Suprapubic skin (tissue), 4 donors: ENCODE results near the gene ALDH9A1. TPM values are rescaled to one million over a fixed set of nuclear protein-coding genes. Genes with fewer than 3 reads are reported as not detected.

Experiments used
- DNase-seq, 2 donors: peaks; one replicate each; pipeline ENCODE4 v3.0.0-alpha.2; 2019; ENCODE audit warnings: low spot score in 2 of 2
- H3K27ac ChIP-seq: fragments of 200-600 bp; sonication (generic); one replicate; pipeline ENCODE4 v1.5.1; 2019
- H3K27me3 ChIP-seq: fragments of 200-600 bp; sonication (generic); one replicate; pipeline ENCODE4 v1.5.1; 2019
- H3K36me3 ChIP-seq: fragments of 200-600 bp; sonication (generic); one replicate; pipeline ENCODE4 v1.5.1; 2019
- H3K4me1 ChIP-seq: fragments of 200-600 bp; sonication (generic); one replicate; pipeline ENCODE4 v1.5.1; 2019
- H3K4me3 ChIP-seq: fragments of 200-600 bp; sonication (generic); one replicate; pipeline ENCODE4 v1.5.1; 2019; ENCODE audit warnings: mild to moderate bottlenecking
- H3K9me3 ChIP-seq: fragments of 200-600 bp; sonication (generic); one replicate; pipeline ENCODE4 v1.5.1; 2019
- EP300 ChIP-seq: sonication (generic); formaldehyde crosslinking; IDR thresholded peaks from one replicate; pipeline ENCODE4 v1.6.1; 2017; ENCODE audit warnings: antibody characterized with exemption
- POLR2A ChIP-seq, 2 donors: fragments of 450-650 bp; IDR thresholded peaks; one replicate each; pipeline ENCODE4 v1.6.1; 2017; ENCODE audit warnings: antibody characterized with exemption in 2 of 2, mild to moderate bottlenecking in 2 of 2, moderate library complexity in 2 of 2
- POLR2AphosphoS5 ChIP-seq, 3 donors: sonication (generic); formaldehyde crosslinking; IDR thresholded peaks; one replicate each; pipeline ENCODE4 v1.6.1; 2017; ENCODE audit warnings: antibody characterized with exemption in 3 of 3
- WGBS: methylation state at CpG from one replicate; pipeline ENCODE4 v1.1.5; 2018; 5-methylcytosine and 5-hydroxymethylcytosine counted together
- total RNA-seq, 4 donors: library from RNA; depleted of rRNA; stranded (reverse); fragments of >200 nt; gene quantifications; one replicate each; pipeline ENCODE4 v1.1.0, GENCODE V29; 2016
- TF ChIP-seq, protein P1 (sequence below), 2 donors: fragments of 200-600 bp in 1 of 2; fragments of 450-650 bp in 1 of 2; sonication (generic) in 1 of 2; IDR thresholded peaks; one replicate each; pipeline ENCODE4 v1.5.1; 2016 to 2019; ENCODE audit warnings: antibody characterized with exemption in 2 of 2, mild to moderate bottlenecking in 1 of 2, moderate library complexity in 1 of 2

Gene ALDH9A1
- total RNA-seq, 4 donors from 2014 or later, result 59.7 to 91.5 (median 76.9) TPM

DNA sequence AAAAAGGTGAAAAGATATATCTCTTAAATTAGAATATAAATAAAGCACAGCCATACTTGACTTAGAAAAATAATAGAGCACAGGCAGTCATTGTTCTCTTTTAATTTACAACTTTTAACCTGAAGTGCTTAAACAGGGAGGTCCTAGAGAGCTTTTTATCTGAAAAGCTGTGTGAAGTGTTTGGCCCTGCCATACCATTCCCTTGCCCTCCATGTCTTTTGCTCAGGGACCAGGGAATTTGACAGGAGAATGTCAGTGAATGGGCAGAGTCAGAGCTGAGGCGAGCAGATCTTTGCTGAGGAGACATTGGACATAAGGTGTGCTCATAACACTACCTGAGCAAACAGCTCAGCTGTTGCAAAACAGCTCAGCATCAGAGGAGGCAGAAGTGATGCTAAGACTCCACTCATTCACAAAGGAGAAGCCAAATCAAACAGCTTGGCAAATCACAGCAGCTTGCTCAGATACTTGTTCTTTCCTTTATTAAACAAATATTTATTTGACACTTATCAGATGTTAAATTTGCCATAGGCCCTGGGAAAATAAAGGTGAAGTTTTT lies 82.2 kb downstream of the ALDH9A1 start:
- 82% methylated on average over 1 of the region's 1 CpG for WGBS
- TF ChIP-seq, protein P1, sequence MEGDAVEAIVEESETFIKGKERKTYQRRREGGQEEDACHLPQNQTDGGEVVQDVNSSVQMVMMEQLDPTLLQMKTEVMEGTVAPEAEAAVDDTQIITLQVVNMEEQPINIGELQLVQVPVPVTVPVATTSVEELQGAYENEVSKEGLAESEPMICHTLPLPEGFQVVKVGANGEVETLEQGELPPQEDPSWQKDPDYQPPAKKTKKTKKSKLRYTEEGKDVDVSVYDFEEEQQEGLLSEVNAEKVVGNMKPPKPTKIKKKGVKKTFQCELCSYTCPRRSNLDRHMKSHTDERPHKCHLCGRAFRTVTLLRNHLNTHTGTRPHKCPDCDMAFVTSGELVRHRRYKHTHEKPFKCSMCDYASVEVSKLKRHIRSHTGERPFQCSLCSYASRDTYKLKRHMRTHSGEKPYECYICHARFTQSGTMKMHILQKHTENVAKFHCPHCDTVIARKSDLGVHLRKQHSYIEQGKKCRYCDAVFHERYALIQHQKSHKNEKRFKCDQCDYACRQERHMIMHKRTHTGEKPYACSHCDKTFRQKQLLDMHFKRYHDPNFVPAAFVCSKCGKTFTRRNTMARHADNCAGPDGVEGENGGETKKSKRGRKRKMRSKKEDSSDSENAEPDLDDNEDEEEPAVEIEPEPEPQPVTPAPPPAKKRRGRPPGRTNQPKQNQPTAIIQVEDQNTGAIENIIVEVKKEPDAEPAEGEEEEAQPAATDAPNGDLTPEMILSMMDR (IDR thresholded peaks at IDR 0.05), result no peak
- TF ChIP-seq EP300 (no peak), POLR2AphosphoS5 (IDR thresholded peaks at IDR 0.05) (no peak), POLR2A (IDR thresholded peaks at IDR 0.05) (no peak)
- DNase-seq, result no peak
- H3K27me3 ChIP-seq, result no peaks in the 10 kb centered on the region
- H3K27ac ChIP-seq, result no peak overlapping the region
- H3K4me3 ChIP-seq, result no peak overlapping the region
- no peaks in the 10 kb centered on the region for H3K9me3 ChIP-seq
- H3K36me3 ChIP-seq, result no peaks in the 10 kb centered on the region
- no peaks in the 10 kb centered on the region for H3K4me1 ChIP-seq

Other genes with a start within 250 kb of the ALDH9A1 start
- gene LRRC52, start 154.6 kb downstream of the ALDH9A1 start, total RNA-seq, result not detected
- 100 to 1,000 TPM; 111 to 178 (median 135) TPM for gene MGST3, start 67.3 kb downstream of the ALDH9A1 start, total RNA-seq
- gene TMCO1, start 70.3 kb upstream of the ALDH9A1 start, total RNA-seq, result 10 to 100 TPM; 31.4 to 53.8 (median 46.0) TPM
- 10 to 100 TPM; 44.8 to 51.5 (median 45.4) TPM for gene UCK2, start 129.1 kb upstream of the ALDH9A1 start, total RNA-seq